ENCODE data around the gene ACVR2A. TPM values are rescaled to one million over a fixed set of nuclear protein-coding genes. Genes with fewer than 3 reads are reported as not detected.

Gene ACVR2A
- 15.7 and 16.4 TPM in 2 replicates for total RNA-seq (2022)
- Bru-seq, nascent RNA: percentile 85 among the genes with signal in this experiment
- percentile 80 among the genes with signal in this experiment for BruChase-seq, experiment 1, labeled RNA remaining after a 2-hour chase
- percentile 64 among the genes with signal in this experiment for BruChase-seq, experiment 2, labeled RNA remaining after a 6-hour chase
- long read RNA-seq, full-length matches to known transcripts: 1 of 2 reads
- long read RNA-seq, partial matches to known transcripts: 0 of 2 reads
- long read RNA-seq, other reads (novel, unspliced or antisense): 1 of 2 reads

DNA sequence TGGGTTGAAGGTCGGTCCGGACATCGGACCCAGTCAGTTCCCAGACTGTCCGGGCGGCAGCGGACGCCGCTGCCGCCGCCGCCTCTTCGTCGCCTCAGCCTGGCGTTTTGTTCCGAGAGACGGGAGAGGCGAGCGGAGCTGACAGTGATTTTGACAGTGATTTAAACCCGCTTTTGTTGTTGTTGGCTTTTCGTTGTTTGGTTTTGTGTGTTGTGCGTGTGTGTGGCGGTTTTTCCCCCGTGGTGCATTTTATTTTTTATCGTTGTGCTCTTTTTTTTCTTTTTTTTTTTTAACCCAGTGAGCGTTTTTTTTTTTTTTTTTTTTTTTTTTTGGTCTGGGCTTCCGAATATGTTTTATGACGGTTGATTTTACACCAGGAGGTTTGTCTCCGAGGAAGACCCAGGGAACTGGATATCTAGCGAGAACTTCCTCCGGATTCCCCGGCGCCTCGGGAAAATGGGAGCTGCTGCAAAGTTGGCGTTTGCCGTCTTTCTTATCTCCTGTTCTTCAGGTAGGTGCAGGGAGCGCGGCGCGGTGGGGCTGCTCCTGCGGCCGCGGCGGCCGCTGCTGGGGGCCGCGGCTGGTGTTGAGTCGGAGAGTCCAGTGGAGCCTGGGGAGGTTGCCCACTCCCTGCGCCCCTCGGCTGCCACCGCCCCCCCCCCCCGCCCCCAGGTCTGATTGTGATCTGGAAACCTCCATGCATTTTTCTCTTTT, at the start of gene ACVR2A:
ACVR2A (plus strand) TSS at position 333 of the 714 bp plus-strand sequence; CDS start at position 457, 124 bp downstream.
- Histone ChIP-seq H3K27me3 (replicated peaks; ENCODE audit: control insufficient read depth, insufficient read depth, low read length) (no peaks in the 10 kb centered on the region), H3K9me3 (no peaks in the 10 kb centered on the region), H3K4me1 (peaks cover 8% of the 10 kb centered on the region; the same call in 1 of the 2 replicates), H3K36me3 (ENCODE audit: control insufficient read depth, insufficient read depth, low read length) (no peaks in the 10 kb centered on the region), H3K4me3 (ENCODE audit: low read depth, low read length) (peak within 1 kb of the TSS; percentile 56)
- POLR2A ChIA-PET: interaction anchor here (0.6 to 1.4 kb wide), 5 partner anchors 66 to 1098 kb away, joined by 3 to 9 read pairs (median 3); no protein-coding TSS in a partner anchor
- no TSS peak for BruUV-seq (replicated peaks)
- Mint-ChIP-seq H3K9me3 (ENCODE audit: unreplicated experiment) (no peaks in the 10 kb centered on the region), H3K4me3 (ENCODE audit: unreplicated experiment) (peak within 1 kb of the TSS; percentile 99), H3K36me3 (ENCODE audit: insufficient read depth, unreplicated experiment) (peaks cover 14% of the 10 kb centered on the region), H3K27me3 (ENCODE audit: insufficient read depth, unreplicated experiment) (no peaks in the 10 kb centered on the region), H3K27ac (ENCODE audit: unreplicated experiment) (peak within 1 kb of the TSS; percentile 98), H3K4me1 (ENCODE audit: low read depth, unreplicated experiment) (peaks cover 22% of the 10 kb centered on the region)
- intact Hi-C loops (cut with micrococcal nuclease; ENCODE audit: unreplicated experiment): loop anchor here (5.0 kb wide), 1 partner anchor 67 kb away; no protein-coding TSS in a partner anchor
- TF ChIP-seq, protein P1, sequence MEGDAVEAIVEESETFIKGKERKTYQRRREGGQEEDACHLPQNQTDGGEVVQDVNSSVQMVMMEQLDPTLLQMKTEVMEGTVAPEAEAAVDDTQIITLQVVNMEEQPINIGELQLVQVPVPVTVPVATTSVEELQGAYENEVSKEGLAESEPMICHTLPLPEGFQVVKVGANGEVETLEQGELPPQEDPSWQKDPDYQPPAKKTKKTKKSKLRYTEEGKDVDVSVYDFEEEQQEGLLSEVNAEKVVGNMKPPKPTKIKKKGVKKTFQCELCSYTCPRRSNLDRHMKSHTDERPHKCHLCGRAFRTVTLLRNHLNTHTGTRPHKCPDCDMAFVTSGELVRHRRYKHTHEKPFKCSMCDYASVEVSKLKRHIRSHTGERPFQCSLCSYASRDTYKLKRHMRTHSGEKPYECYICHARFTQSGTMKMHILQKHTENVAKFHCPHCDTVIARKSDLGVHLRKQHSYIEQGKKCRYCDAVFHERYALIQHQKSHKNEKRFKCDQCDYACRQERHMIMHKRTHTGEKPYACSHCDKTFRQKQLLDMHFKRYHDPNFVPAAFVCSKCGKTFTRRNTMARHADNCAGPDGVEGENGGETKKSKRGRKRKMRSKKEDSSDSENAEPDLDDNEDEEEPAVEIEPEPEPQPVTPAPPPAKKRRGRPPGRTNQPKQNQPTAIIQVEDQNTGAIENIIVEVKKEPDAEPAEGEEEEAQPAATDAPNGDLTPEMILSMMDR (IDR thresholded peaks at IDR 0.05; ENCODE audit: insufficient read depth in 1 of 2, low read depth in 1 of 2, low read length in 1 of 2, severe bottlenecking in 1 of 2, unreplicated experiment in 1 of 2): no peak
- DNase-seq: peak; percentile 49 to 59
- CTCF ChIA-PET: interaction anchor here (0.7 to 1.0 kb wide), 2 partner anchors 17 to 66 kb away, joined by 3 to 4 read pairs; no protein-coding TSS in a partner anchor

DNA sequence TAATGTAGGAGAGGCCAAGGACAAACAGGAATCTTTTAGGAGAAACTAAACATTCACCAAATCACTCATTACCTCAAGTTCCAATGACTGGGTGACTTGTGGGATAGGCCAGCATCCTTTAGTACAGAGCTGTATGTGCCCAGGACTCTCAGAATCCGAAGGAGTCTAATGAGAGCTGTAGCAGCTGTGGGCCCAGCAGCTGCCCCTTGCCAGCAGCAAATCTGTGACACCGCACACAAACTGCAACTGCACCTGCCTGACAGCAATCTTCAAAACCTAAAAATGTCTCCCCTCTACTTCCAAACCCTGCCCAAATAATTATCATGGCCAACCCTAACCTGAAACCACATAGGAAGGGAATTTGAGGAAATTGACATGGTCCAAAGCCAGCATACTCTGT, 44.5 kb upstream of the ACVR2A start:
- H3K4me1 ChIP-seq: no peaks in the 10 kb centered on the region
- H3K27me3 ChIP-seq (replicated peaks; ENCODE audit: control insufficient read depth, insufficient read depth, low read length): no peaks in the 10 kb centered on the region; the same call in 1 of the 2 replicates
- Mint-ChIP-seq H3K9me3 (ENCODE audit: unreplicated experiment) (no peaks in the 10 kb centered on the region), H3K4me1 (ENCODE audit: low read depth, unreplicated experiment) (no peaks in the 10 kb centered on the region), H3K27me3 (ENCODE audit: insufficient read depth, unreplicated experiment) (no peaks in the 10 kb centered on the region), H3K36me3 (ENCODE audit: insufficient read depth, unreplicated experiment) (no peaks in the 10 kb centered on the region), H3K27ac (ENCODE audit: unreplicated experiment) (no peak overlapping the region), H3K4me3 (ENCODE audit: unreplicated experiment) (no peak overlapping the region)
- no peak for DNase-seq
- no TSS peak for BruUV-seq (replicated peaks)
- no peak overlapping the region for H3K4me3 ChIP-seq (ENCODE audit: low read depth, low read length)
- ChIA-PET POLR2A (no interaction called here), CTCF (no interaction called here)
- H3K36me3 ChIP-seq (ENCODE audit: control insufficient read depth, insufficient read depth, low read length): no peaks in the 10 kb centered on the region
- intact Hi-C loops (cut with micrococcal nuclease; ENCODE audit: unreplicated experiment): no loop called here
- no peaks in the 10 kb centered on the region for H3K9me3 ChIP-seq
- TF ChIP-seq, protein P1 (IDR thresholded peaks at IDR 0.05; ENCODE audit: insufficient read depth in 1 of 2, low read depth in 1 of 2, low read length in 1 of 2, severe bottlenecking in 1 of 2, unreplicated experiment in 1 of 2): no peak

DNA sequence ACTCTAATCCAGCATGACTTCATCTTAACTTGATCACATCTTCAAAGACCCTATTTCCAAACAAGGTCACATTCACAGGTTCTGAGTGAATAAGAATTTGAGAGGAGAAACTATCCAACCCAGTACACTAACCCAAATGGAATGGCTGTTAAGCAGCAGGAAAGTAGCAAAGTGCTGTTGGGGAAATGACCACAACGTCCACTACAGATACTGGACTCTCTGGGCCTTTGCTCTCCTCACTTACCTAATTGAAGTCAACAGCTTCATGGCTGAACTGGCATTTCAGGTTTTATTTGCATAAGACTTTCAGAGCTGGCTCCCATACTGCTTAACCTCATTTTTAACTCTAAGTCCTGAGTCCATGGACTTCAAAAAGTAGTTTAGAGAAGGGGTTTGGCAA, 38.0 kb upstream of the ACVR2A start:
- Mint-ChIP-seq H3K36me3 (ENCODE audit: insufficient read depth, unreplicated experiment) (no peaks in the 10 kb centered on the region), H3K9me3 (ENCODE audit: unreplicated experiment) (no peaks in the 10 kb centered on the region), H3K4me1 (ENCODE audit: low read depth, unreplicated experiment) (no peaks in the 10 kb centered on the region), H3K27ac (ENCODE audit: unreplicated experiment) (no peak overlapping the region), H3K4me3 (ENCODE audit: unreplicated experiment) (no peak overlapping the region), H3K27me3 (ENCODE audit: insufficient read depth, unreplicated experiment) (no peaks in the 10 kb centered on the region)
- Histone ChIP-seq H3K4me1 (no peaks in the 10 kb centered on the region; the same call in 1 of the 2 replicates), H3K27me3 (replicated peaks; ENCODE audit: control insufficient read depth, insufficient read depth, low read length) (no peaks in the 10 kb centered on the region), H3K36me3 (ENCODE audit: control insufficient read depth, insufficient read depth, low read length) (no peaks in the 10 kb centered on the region), H3K9me3 (no peaks in the 10 kb centered on the region), H3K4me3 (ENCODE audit: low read depth, low read length) (no peak overlapping the region)
- BruUV-seq (replicated peaks): no TSS peak
- intact Hi-C loops (cut with micrococcal nuclease; ENCODE audit: unreplicated experiment): no loop called here
- CTCF ChIA-PET: no interaction called here
- POLR2A ChIA-PET: no interaction called here
- no peak for DNase-seq
- TF ChIP-seq, protein P1 (IDR thresholded peaks at IDR 0.05; ENCODE audit: insufficient read depth in 1 of 2, low read depth in 1 of 2, low read length in 1 of 2, severe bottlenecking in 1 of 2, unreplicated experiment in 1 of 2): no peak
